ENCODE results near the gene PCDHGB6. TPM values are rescaled to one million over a fixed set of nuclear protein-coding genes. Genes with fewer than 3 reads are reported as not detected.

The PCDHGB6 gene
- total and polyA plus RNA-seq, 2 donors (not counting 3 experiments of a cell fraction or from before 2014, with no cell fraction given) = 2.3 to 4.8 TPM

- Histone ChIP-seq H3K79me2 (ENCODE audit: control insufficient read depth, insufficient read depth, low read length) (no peaks in the 10 kb centered on the region), H3K4me1 (ENCODE audit: control insufficient read depth, extremely low read depth, insufficient read depth, low read length) (peaks cover 2% of the 10 kb centered on the region), H3K27me3 (ENCODE audit: control insufficient read depth in 2 of 2, insufficient read depth in 2 of 2, low read length in 2 of 2) (peaks cover 47 to 68% of the 10 kb centered on the region in 2 experiments), H3K4me3 (replicated peaks in 1 of 3; ENCODE audit: insufficient read depth in 1 of 3, low read depth in 1 of 3, low read length in 3 of 3) (peak within 1 kb of the TSS in 2 of 3 experiments; percentile 9 to 28), H2AFZ (ENCODE audit: low read depth, low read length) (no peak within 1 kb of the TSS), H3K9me3 (replicated peaks; ENCODE audit: control insufficient read depth, insufficient read depth, low read length) (no peaks in the 10 kb centered on the region), H3K27ac (ENCODE audit: insufficient read depth, low read depth, low read length) (no peak within 1 kb of the TSS), H3K4me2 (ENCODE audit: insufficient read depth, low read length) (peak within 1 kb of the TSS; percentile 47), H3K9ac (replicated peaks; ENCODE audit: extremely low read depth, insufficient read depth, low read length) (no peak within 1 kb of the TSS), H4K20me1 (replicated peaks; ENCODE audit: control insufficient read depth, extremely low read depth, insufficient read depth, low read length) (no peaks in the 10 kb centered on the region), H3K36me3 (ENCODE audit: control insufficient read depth in 2 of 2, extremely low read depth in 1 of 2, insufficient read depth in 2 of 2, low read length in 2 of 2) (no peaks in the 10 kb centered on the region), H3K9me1 (replicated peaks; ENCODE audit: control insufficient read depth, extremely low read depth, insufficient read depth, low read length) (no peaks in the 10 kb centered on the region)
- CTCF ChIA-PET = interaction anchor here (0.8 to 1.9 kb wide), 16 partner anchors 10 to 165 kb away, joined by 3 to 23 read pairs (median 4); partner anchors contain the start of genes PCDHGA10, PCDHGA11, PCDHGA12 and PCDHGB1
- BruUV-seq (replicated peaks) = no TSS peak
- DNase-seq (ENCODE audit: low read depth, low spot score) (no peak), FAIRE-seq (peak; percentile 59)
- POLR2A ChIA-PET = no interaction called here
- TF ChIP-seq CTCF (IDR thresholded peaks at IDR 0.05; ENCODE audit: extremely low read depth in 1 of 2, insufficient read depth in 1 of 2, low read depth in 1 of 2, low read length in 2 of 2) = peak; percentile 37 to 57
- no peak for TF ChIP-seq JUN (IDR thresholded peaks at IDR 0.05; ENCODE audit: borderline replicate concordance, insufficient read depth, insufficient read length, low read depth)
- no peak for TF ChIP-seq POLR2AphosphoS5 (IDR thresholded peaks at IDR 0.05; ENCODE audit: insufficient read depth, low read depth, low read length)
- no peak for TF ChIP-seq POLR2A (IDR thresholded peaks at IDR 0.05; ENCODE audit: low read depth, low read length)
- no peak for TF ChIP-seq MYC (IDR thresholded peaks at IDR 0.05; ENCODE audit: low read depth, low read length)
- intact Hi-C loops (cut with micrococcal nuclease) (no loop called here), dilution Hi-C loops (cut with MboI; ENCODE audit: extremely low pct_ligation_motif_present, low sequenced_read_pairs) (no loop called here)
Observed at GRCh38 chr5:141402553-141403243, 5.1 kb upstream of the PCDHGB6 start, which contains the start of gene PCDHGA9. TSS of gene PCDHGA9 (plus strand) at chr5:141402778. CDS start at chr5:141402953, 175 bp downstream.
